Activated T-helper 17 cell treated with anti-CD3 and anti-CD28 coated beads, Interleukin-2, amount 50 U/mL, for 72 hours (primary cell): ENCODE measurements around the gene IL18R1. TPM values are rescaled to one million over a fixed set of nuclear protein-coding genes. Genes with fewer than 3 reads are reported as not detected.

Source experiments
- ATAC-seq: fragments of 150-1000 bp; cut with Tn5 transposase; replicated peaks from 2 replicates; pipeline ENCODE4 v1.10.0; 2021; ENCODE audit warnings: mild to moderate bottlenecking, moderate library complexity
- H3K27ac Mint-ChIP-seq: one replicate; pipeline ENCODE4 v1.8.0; 2022; ENCODE audit warnings: mixed read lengths
- H3K27me3 Mint-ChIP-seq: one replicate; pipeline ENCODE4 v1.8.0; 2022; ENCODE audit warnings: mixed read lengths
- H3K36me3 Mint-ChIP-seq: one replicate; pipeline ENCODE4 v1.8.0; 2022; ENCODE audit warnings: low read depth, mild to moderate bottlenecking, mixed read lengths
- H3K4me1 Mint-ChIP-seq: one replicate; pipeline ENCODE4 v1.8.0; 2022; ENCODE audit warnings: mixed read lengths
- H3K4me3 Mint-ChIP-seq: one replicate; pipeline ENCODE4 v1.8.0; 2022; ENCODE audit warnings: mild to moderate bottlenecking, mixed read lengths
- H3K9me3 Mint-ChIP-seq: one replicate; pipeline ENCODE4 v1.8.0; 2022; ENCODE audit warnings: mixed read lengths
- total RNA-seq, 2 donors: library from RNA; stranded (reverse); gene quantifications; one replicate each; pipeline ENCODE4 v1.2.3, GENCODE V29; 2022

The IL18R1 gene
- total RNA-seq, 2 donors from 2014 or later = 20.5 to 27.7 TPM

- Mint-ChIP-seq H3K36me3 (peaks cover 9% of the 10 kb centered on the region), H3K27ac (no peak overlapping the region), H3K9me3 (no peaks in the 10 kb centered on the region)
Measured at GRCh38 chr2:102424754-102425153, 69.2 kb downstream of the IL18R1 start.

GRCh38 chr2:102425441-102426132 is 70.0 kb downstream of the IL18R1 start:
- Mint-ChIP-seq H3K27ac (no peak overlapping the region), H3K4me3 (peak overlapping the region; percentile 34), H3K4me1 (peaks cover 42% of the 10 kb centered on the region), H3K27me3 (peaks cover 4% of the 10 kb centered on the region), H3K9me3 (no peaks in the 10 kb centered on the region), H3K36me3 (peaks cover 9% of the 10 kb centered on the region)
- ATAC-seq = peak; percentile 41

More at GRCh38 chr2:102424754-102425153, 69.2 kb downstream of the IL18R1 start:
- Mint-ChIP-seq H3K4me3 (peak overlapping the region; percentile 29), H3K27me3 (peaks cover 4% of the 10 kb centered on the region), H3K4me1 (peaks cover 45% of the 10 kb centered on the region)
- peak; percentile 80 for ATAC-seq

- ATAC-seq = no peak
- Mint-ChIP-seq H3K36me3 (peaks cover 9% of the 10 kb centered on the region), H3K9me3 (no peaks in the 10 kb centered on the region), H3K27ac (no peak overlapping the region), H3K27me3 (no peaks in the 10 kb centered on the region), H3K4me3 (peak overlapping the region; percentile 6), H3K4me1 (peaks cover 31% of the 10 kb centered on the region)
Measured at GRCh38 chr2:102427249-102427648, 71.7 kb downstream of the IL18R1 start.

- Mint-ChIP-seq H3K27ac (no peak overlapping the region), H3K36me3 (peaks cover 4% of the 10 kb centered on the region), H3K4me3 (peak overlapping the region; percentile 41), H3K27me3 (no peaks in the 10 kb centered on the region), H3K9me3 (no peaks in the 10 kb centered on the region), H3K4me1 (peaks cover 19% of the 10 kb centered on the region)
- ATAC-seq = no peak
Measured at GRCh38 chr2:102428573-102428972, 73.0 kb downstream of the IL18R1 start.

- Mint-ChIP-seq H3K4me1 (peaks cover 27% of the 10 kb centered on the region), H3K4me3 (no peak overlapping the region), H3K9me3 (no peaks in the 10 kb centered on the region), H3K36me3 (peaks cover 5% of the 10 kb centered on the region), H3K27ac (no peak overlapping the region), H3K27me3 (no peaks in the 10 kb centered on the region)
- ATAC-seq = no peak
Measured at GRCh38 chr2:102432386-102432785, 76.8 kb downstream of the IL18R1 start.

GRCh38 chr2:102433973-102434654 is 78.5 kb downstream of the IL18R1 start:
- Mint-ChIP-seq H3K27ac (no peak overlapping the region), H3K27me3 (no peaks in the 10 kb centered on the region), H3K36me3 (peaks cover 5% of the 10 kb centered on the region)

GRCh38 chr2:102434655-102435381 is 79.2 kb downstream of the IL18R1 start:
- Mint-ChIP-seq H3K27me3 (no peaks in the 10 kb centered on the region), H3K27ac (no peak overlapping the region), H3K36me3 (peaks cover 5% of the 10 kb centered on the region), H3K4me3 (peak overlapping the region; percentile 31), H3K9me3 (no peaks in the 10 kb centered on the region), H3K4me1 (peaks cover 23% of the 10 kb centered on the region)
- ATAC-seq = peak; percentile 39

More at GRCh38 chr2:102433973-102434654, 78.5 kb downstream of the IL18R1 start:
- H3K4me1 Mint-ChIP-seq = peaks cover 27% of the 10 kb centered on the region
- H3K9me3 Mint-ChIP-seq = no peaks in the 10 kb centered on the region
- no peak overlapping the region for H3K4me3 Mint-ChIP-seq
- ATAC-seq = no peak

GRCh38 chr2:102435741-102436140 is 80.1 kb downstream of the IL18R1 start:
- Mint-ChIP-seq H3K9me3 (no peaks in the 10 kb centered on the region), H3K36me3 (peaks cover 5% of the 10 kb centered on the region), H3K4me3 (peak overlapping the region; percentile 31), H3K4me1 (peaks cover 23% of the 10 kb centered on the region), H3K27ac (peak overlapping the region; percentile 8), H3K27me3 (no peaks in the 10 kb centered on the region)
- ATAC-seq = no peak

- Mint-ChIP-seq H3K4me3 (peak overlapping the region; percentile 31), H3K27me3 (no peaks in the 10 kb centered on the region), H3K9me3 (no peaks in the 10 kb centered on the region), H3K4me1 (peaks cover 20% of the 10 kb centered on the region), H3K27ac (peak overlapping the region; percentile 8), H3K36me3 (peaks cover 5% of the 10 kb centered on the region)
- ATAC-seq = peak; percentile 27
Measured at GRCh38 chr2:102436323-102436722, 80.7 kb downstream of the IL18R1 start.

GRCh38 chr2:102437122-102437521 is 81.5 kb downstream of the IL18R1 start:
- Mint-ChIP-seq H3K4me3 (peak overlapping the region; percentile 43), H3K36me3 (peaks cover 5% of the 10 kb centered on the region)

GRCh38 chr2:102438111-102438510 is 82.5 kb downstream of the IL18R1 start:
- peaks cover 21% of the 10 kb centered on the region for H3K4me1 Mint-ChIP-seq
- no peaks in the 10 kb centered on the region for H3K27me3 Mint-ChIP-seq

More at GRCh38 chr2:102437122-102437521, 81.5 kb downstream of the IL18R1 start:
- no peaks in the 10 kb centered on the region for H3K9me3 Mint-ChIP-seq
- H3K27ac Mint-ChIP-seq = peak overlapping the region; percentile 61
- peak; percentile 58 for ATAC-seq
- no peaks in the 10 kb centered on the region for H3K27me3 Mint-ChIP-seq
- peaks cover 19% of the 10 kb centered on the region for H3K4me1 Mint-ChIP-seq

GRCh38 chr2:102438578-102438977 is 83.0 kb downstream of the IL18R1 start:
- Mint-ChIP-seq H3K9me3 (no peaks in the 10 kb centered on the region), H3K4me1 (peaks cover 25% of the 10 kb centered on the region), H3K27me3 (no peaks in the 10 kb centered on the region), H3K27ac (no peak overlapping the region), H3K4me3 (no peak overlapping the region), H3K36me3 (peaks cover 5% of the 10 kb centered on the region)
- ATAC-seq = peak; percentile 26

More at GRCh38 chr2:102438111-102438510, 82.5 kb downstream of the IL18R1 start:
- Mint-ChIP-seq H3K4me3 (no peak overlapping the region), H3K27ac (no peak overlapping the region), H3K9me3 (no peaks in the 10 kb centered on the region), H3K36me3 (peaks cover 5% of the 10 kb centered on the region)
- peak; percentile 30 for ATAC-seq

GRCh38 chr2:102439065-102439695 is 83.6 kb downstream of the IL18R1 start:
- Mint-ChIP-seq H3K27ac (no peak overlapping the region), H3K36me3 (peaks cover 5% of the 10 kb centered on the region), H3K27me3 (no peaks in the 10 kb centered on the region), H3K4me3 (no peak overlapping the region), H3K9me3 (no peaks in the 10 kb centered on the region), H3K4me1 (peaks cover 25% of the 10 kb centered on the region)
- ATAC-seq = no peak
